IMR-90 (cell line): Measurements from ENCODE around the gene ASPG.

ENCODE experiments used
- BHLHE40 ChIP-seq: fragments of 150-350 bp; IDR thresholded peaks from 2 replicates; pipeline ENCODE4 v1.6.1; 2016; ENCODE audit warnings: mild to moderate bottlenecking, low read depth, low read length
- SMC3 ChIP-seq: fragments of 150-350 bp; IDR thresholded peaks from 2 replicates; pipeline ENCODE4 v1.6.1; 2016; ENCODE audit warnings: low read depth, mild to moderate bottlenecking, antibody characterized with exemption, low read length, moderate library complexity
- TF ChIP-seq, protein P1 (sequence below): conservative IDR thresholded peaks from 2 replicates; pipeline ENCODE4 v1.5.1; 2012; ENCODE audit warnings: mild to moderate bottlenecking, low read depth, low read length, improper control_type of control experiment
- TF ChIP-seq, protein P2 (sequence below): fragments of 150-350 bp; IDR thresholded peaks from 2 replicates; pipeline ENCODE4 v1.6.1; 2016; ENCODE audit warnings: low read depth, mild to moderate bottlenecking, low read length, moderate library complexity, borderline replicate concordance
- TF ChIP-seq, protein P3 (sequence below): fragments of 150-350 bp; IDR thresholded peaks from 2 replicates; pipeline ENCODE4 v1.6.1; 2017; ENCODE audit warnings: mild to moderate bottlenecking, antibody characterized with exemption, low read length, low read depth

DNA sequence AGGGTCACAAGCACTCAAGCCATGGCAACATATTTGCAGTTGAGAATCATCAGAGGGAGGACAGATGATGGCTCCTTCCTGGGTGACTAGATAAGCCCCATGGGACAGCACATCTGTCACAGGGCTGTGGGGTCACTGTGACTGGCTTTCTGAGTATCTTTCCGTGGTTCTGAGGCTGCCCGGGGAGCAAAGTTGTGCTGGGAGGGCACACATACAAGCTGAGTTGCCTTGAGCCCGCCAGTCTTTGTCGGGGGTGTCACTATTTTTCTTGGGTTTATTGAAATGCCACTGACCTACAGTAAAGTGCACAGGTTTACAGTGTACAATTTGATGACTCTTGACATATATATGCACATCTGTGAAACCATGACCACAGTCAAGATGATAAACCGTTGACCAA, 35.6 kb downstream of the ASPG start:
- TF ChIP-seq, protein P1, sequence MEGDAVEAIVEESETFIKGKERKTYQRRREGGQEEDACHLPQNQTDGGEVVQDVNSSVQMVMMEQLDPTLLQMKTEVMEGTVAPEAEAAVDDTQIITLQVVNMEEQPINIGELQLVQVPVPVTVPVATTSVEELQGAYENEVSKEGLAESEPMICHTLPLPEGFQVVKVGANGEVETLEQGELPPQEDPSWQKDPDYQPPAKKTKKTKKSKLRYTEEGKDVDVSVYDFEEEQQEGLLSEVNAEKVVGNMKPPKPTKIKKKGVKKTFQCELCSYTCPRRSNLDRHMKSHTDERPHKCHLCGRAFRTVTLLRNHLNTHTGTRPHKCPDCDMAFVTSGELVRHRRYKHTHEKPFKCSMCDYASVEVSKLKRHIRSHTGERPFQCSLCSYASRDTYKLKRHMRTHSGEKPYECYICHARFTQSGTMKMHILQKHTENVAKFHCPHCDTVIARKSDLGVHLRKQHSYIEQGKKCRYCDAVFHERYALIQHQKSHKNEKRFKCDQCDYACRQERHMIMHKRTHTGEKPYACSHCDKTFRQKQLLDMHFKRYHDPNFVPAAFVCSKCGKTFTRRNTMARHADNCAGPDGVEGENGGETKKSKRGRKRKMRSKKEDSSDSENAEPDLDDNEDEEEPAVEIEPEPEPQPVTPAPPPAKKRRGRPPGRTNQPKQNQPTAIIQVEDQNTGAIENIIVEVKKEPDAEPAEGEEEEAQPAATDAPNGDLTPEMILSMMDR: no peak
- TF ChIP-seq, protein P2, sequence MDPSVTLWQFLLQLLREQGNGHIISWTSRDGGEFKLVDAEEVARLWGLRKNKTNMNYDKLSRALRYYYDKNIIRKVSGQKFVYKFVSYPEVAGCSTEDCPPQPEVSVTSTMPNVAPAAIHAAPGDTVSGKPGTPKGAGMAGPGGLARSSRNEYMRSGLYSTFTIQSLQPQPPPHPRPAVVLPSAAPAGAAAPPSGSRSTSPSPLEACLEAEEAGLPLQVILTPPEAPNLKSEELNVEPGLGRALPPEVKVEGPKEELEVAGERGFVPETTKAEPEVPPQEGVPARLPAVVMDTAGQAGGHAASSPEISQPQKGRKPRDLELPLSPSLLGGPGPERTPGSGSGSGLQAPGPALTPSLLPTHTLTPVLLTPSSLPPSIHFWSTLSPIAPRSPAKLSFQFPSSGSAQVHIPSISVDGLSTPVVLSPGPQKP: no peak
- TF ChIP-seq, protein P3, sequence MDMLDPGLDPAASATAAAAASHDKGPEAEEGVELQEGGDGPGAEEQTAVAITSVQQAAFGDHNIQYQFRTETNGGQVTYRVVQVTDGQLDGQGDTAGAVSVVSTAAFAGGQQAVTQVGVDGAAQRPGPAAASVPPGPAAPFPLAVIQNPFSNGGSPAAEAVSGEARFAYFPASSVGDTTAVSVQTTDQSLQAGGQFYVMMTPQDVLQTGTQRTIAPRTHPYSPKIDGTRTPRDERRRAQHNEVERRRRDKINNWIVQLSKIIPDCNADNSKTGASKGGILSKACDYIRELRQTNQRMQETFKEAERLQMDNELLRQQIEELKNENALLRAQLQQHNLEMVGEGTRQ: no peak
- TF ChIP-seq BHLHE40: no peak
- no peak for TF ChIP-seq SMC3
